K562 (cell line): Measurements from ENCODE around the gene GET4. TPM values are rescaled to one million over a fixed set of nuclear protein-coding genes. Genes with fewer than 3 reads are reported as not detected.

ENCODE experiments used
- ATF1 ChIP-seq, 2 experiments: fragments of 450-650 bp in 1 of 2; IDR thresholded peaks; 2 replicates each; pipeline ENCODE4 v1.6.1; 2016; ENCODE audit warnings: missing compliant biosample characterization in 1 of 2, missing genetic modification characterization in 1 of 2
- CEBPG ChIP-seq, 3 experiments: fragments of 200-800 bp in 1 of 3; sonication (Bioruptor generic) in 1 of 3; sonication (generic) in 1 of 3; formaldehyde crosslinking in 1 of 3; IDR thresholded peaks in 2 of 3; conservative IDR thresholded peaks in 1 of 3; 2 replicates each; pipeline versions ENCODE4 v1.6.1 to v1.8.0; 2016 to 2022; ENCODE audit warnings: missing compliant biosample characterization in 2 of 3, missing genetic modification characterization in 2 of 3, mild to moderate bottlenecking in 1 of 3, missing genetic modification reagents in 1 of 3
- CUX1 ChIP-seq: fragments of 200-800 bp; sonication (Bioruptor generic); IDR thresholded peaks from 2 replicates; pipeline ENCODE4 v1.6.1; 2016; ENCODE audit warnings: missing genetic modification characterization, missing compliant biosample characterization
- EZH2 ChIP-seq: IDR thresholded peaks from 2 replicates; pipeline ENCODE4 v1.6.1; 2012; ENCODE audit warnings: low read depth, mild to moderate bottlenecking, inconsistent platforms, low read length, borderline replicate concordance
- FOXK2 ChIP-seq, 2 experiments: fragments of 450-650 bp; IDR thresholded peaks in 1 of 2; conservative IDR thresholded peaks in 1 of 2; 2 replicates each; pipeline ENCODE4 v1.6.1; 2016; ENCODE audit warnings: low read depth in 2 of 2, mild to moderate bottlenecking in 1 of 2
- MCM7 ChIP-seq, 2 experiments: fragments of 450-650 bp; IDR thresholded peaks; 2 replicates each; pipeline ENCODE4 v1.6.1; 2016 to 2018
- MEIS2 ChIP-seq: fragments of 450-650 bp; IDR thresholded peaks from 2 replicates; pipeline ENCODE4 v1.6.1; 2014; ENCODE audit warnings: mild to moderate bottlenecking; ENCODE audit not compliant: partially characterized antibody
- SFPQ ChIP-seq: fragments of 200-400 bp; formaldehyde crosslinking; IDR thresholded peaks from 2 replicates; pipeline ENCODE4 v1.6.1; 2017; ENCODE audit warnings: mild to moderate bottlenecking, low read depth, low read length, moderate library complexity
- SIN3B ChIP-seq: fragments of 450-650 bp; IDR thresholded peaks from 2 replicates; pipeline ENCODE4 v1.6.1; 2017; ENCODE audit warnings: low read depth, mild to moderate bottlenecking, moderate library complexity
- SMAD4 ChIP-seq: fragments of 250-450 bp; sonication (Bioruptor Pico); conservative IDR thresholded peaks from 2 replicates; pipeline ENCODE4 v1.8.0; 2021; ENCODE audit warnings: inconsistent platforms, mild to moderate bottlenecking, moderate library complexity
- SRSF7 ChIP-seq: fragments of 200-400 bp; formaldehyde crosslinking; optimal IDR thresholded peaks from 2 replicates; pipeline ENCODE3; 2017; ENCODE audit warnings: mild to moderate bottlenecking, low read depth, low read length
- STAG1 ChIP-seq: sonication (generic); formaldehyde crosslinking; IDR thresholded peaks from 2 replicates; pipeline ENCODE4 v1.5.0; 2020; ENCODE audit warnings: missing genetic modification reagents, borderline replicate concordance
- ZNF41 ChIP-seq: fragments of 250-450 bp; sonication (Bioruptor Pico); conservative IDR thresholded peaks from 2 replicates; pipeline ENCODE4 v1.4.0; 2020; ENCODE audit warnings: mild to moderate bottlenecking
- polyA plus RNA-seq, 8 experiments: library from polyadenylated mRNA; depleted of rRNA in 4 of 8; stranded (reverse) in 5 of 8; unstranded in 3 of 8; fragments of >200 nt; fragmentation: Nextera tagmentation in 2 of 8; fragmentation: Illumina TruSeq in 1 of 8; extraction: Ambion mirVana in 2 of 8; extraction: Trizol in 1 of 8; gene quantifications; 2 replicates each; pipeline versions ENCODE4 v1.2.1 to v1.2.3, GENCODE V29; 2011 to 2014; ENCODE audit warnings: inconsistent platforms in 1 of 8, missing spikeins in 1 of 8
- total RNA-seq, 7 experiments: library from RNA; depleted of rRNA in 6 of 7; stranded (reverse); fragments of >200 nt in 6 of 7; fragmentation: Illumina TruSeq in 2 of 7; extraction: Trizol in 2 of 7; gene quantifications; 2 replicates each; pipeline versions ENCODE4 v1.2.1 to v1.2.3, GENCODE V29; 2011 to 2021; ENCODE audit warnings: low replicate concordance in 1 of 7
- TF ChIP-seq, protein P1 (sequence below), 2 experiments: fragments of 450-650 bp in 1 of 2; sonication (generic) in 1 of 2; formaldehyde crosslinking in 1 of 2; IDR thresholded peaks in 1 of 2; conservative IDR thresholded peaks in 1 of 2; 2 replicates each; pipeline versions ENCODE4 v1.6.1 to v1.8.1; 2016 to 2023; ENCODE audit warnings: mild to moderate bottlenecking in 2 of 2, moderate library complexity in 2 of 2, inconsistent platforms in 1 of 2, missing genetic modification reagents in 1 of 2
- TF ChIP-seq, protein P2 (sequence below), 2 experiments: IDR thresholded peaks; 2 replicates each; pipeline ENCODE4 v1.6.1; 2012; ENCODE audit warnings: improper control_type of control experiment in 2 of 2, low read depth in 2 of 2, low read length in 2 of 2, borderline replicate concordance in 1 of 2

GET4 gene
- total and polyA plus RNA-seq, 9 of the 15 experiments (the other 6 are each of a cell fraction or from before 2014, with no cell fraction given) = 0.99 to 122 (median 40.4) TPM

- TF ChIP-seq CUX1 (CRISPR knock-in tag) (no peak), MEIS2 (peak; percentile 99), EZH2 (no peak), STAG1 (CRISPR knock-in tag) (no peak), FOXK2 (conservative IDR thresholded peaks at IDR 0.05 in 1 of 2, IDR thresholded peaks at IDR 0.05 in 1 of 2; ENCODE audit: low read depth in 2 of 2) (no peak), SIN3B (no peak), MCM7 (IDR thresholded peaks at IDR 0.05) (no peak), ATF1 (CRISPR knock-in tag; IDR thresholded peaks at IDR 0.05) (no peak), ATF1 (tag; IDR thresholded peaks at IDR 0.05) (0 out of 2 replicates have a peak, but pooled peaks have one; percentile 28), SMAD4 (CRISPR knock-in tag) (no peak), CEBPG (CRISPR knock-in tag; IDR thresholded peaks at IDR 0.05) (no peak; the same call in 1 of the 2 replicates), CEBPG (tag; conservative IDR thresholded peaks at IDR 0.05 in 1 of 2, IDR thresholded peaks at IDR 0.05 in 1 of 2) (peak in 1 of 2 experiments; percentile 62; a peak in 2 of 4 replicates), SFPQ (no peak), ZNF41 (CRISPR knock-in tag) (no peak), SRSF7 (no peak)
- TF ChIP-seq, protein P1, sequence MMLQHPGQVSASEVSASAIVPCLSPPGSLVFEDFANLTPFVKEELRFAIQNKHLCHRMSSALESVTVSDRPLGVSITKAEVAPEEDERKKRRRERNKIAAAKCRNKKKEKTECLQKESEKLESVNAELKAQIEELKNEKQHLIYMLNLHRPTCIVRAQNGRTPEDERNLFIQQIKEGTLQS (IDR thresholded peaks at IDR 0.05) = peak; percentile 99
- TF ChIP-seq, protein P1 (CRISPR knock-in tag; conservative IDR thresholded peaks at IDR 0.05) = peak; percentile 97
- TF ChIP-seq, protein P2, sequence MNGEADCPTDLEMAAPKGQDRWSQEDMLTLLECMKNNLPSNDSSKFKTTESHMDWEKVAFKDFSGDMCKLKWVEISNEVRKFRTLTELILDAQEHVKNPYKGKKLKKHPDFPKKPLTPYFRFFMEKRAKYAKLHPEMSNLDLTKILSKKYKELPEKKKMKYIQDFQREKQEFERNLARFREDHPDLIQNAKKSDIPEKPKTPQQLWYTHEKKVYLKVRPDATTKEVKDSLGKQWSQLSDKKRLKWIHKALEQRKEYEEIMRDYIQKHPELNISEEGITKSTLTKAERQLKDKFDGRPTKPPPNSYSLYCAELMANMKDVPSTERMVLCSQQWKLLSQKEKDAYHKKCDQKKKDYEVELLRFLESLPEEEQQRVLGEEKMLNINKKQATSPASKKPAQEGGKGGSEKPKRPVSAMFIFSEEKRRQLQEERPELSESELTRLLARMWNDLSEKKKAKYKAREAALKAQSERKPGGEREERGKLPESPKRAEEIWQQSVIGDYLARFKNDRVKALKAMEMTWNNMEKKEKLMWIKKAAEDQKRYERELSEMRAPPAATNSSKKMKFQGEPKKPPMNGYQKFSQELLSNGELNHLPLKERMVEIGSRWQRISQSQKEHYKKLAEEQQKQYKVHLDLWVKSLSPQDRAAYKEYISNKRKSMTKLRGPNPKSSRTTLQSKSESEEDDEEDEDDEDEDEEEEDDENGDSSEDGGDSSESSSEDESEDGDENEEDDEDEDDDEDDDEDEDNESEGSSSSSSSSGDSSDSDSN (IDR thresholded peaks at IDR 0.05; ENCODE audit: borderline replicate concordance in 1 of 2, low read depth in 2 of 2, low read length in 2 of 2) = no peak
Observed at GRCh38 chr7:831596-832166, 44.7 kb upstream of the GET4 start (continued).
